Suprapubic skin (tissue), 3 donors: ENCODE results near the gene S100A3.

Source experiments
- POLR2A ChIP-seq, 2 donors: fragments of 450-650 bp; IDR thresholded peaks; one replicate each; pipeline ENCODE4 v1.6.1; 2017; ENCODE audit warnings: antibody characterized with exemption in 2 of 2, mild to moderate bottlenecking in 2 of 2, moderate library complexity in 2 of 2
- TF ChIP-seq, protein P1 (sequence below), 2 donors: fragments of 200-600 bp in 1 of 2; fragments of 450-650 bp in 1 of 2; sonication (generic) in 1 of 2; IDR thresholded peaks; one replicate each; pipeline ENCODE4 v1.5.1; 2016 to 2019; ENCODE audit warnings: antibody characterized with exemption in 2 of 2, mild to moderate bottlenecking in 1 of 2, moderate library complexity in 1 of 2

DNA sequence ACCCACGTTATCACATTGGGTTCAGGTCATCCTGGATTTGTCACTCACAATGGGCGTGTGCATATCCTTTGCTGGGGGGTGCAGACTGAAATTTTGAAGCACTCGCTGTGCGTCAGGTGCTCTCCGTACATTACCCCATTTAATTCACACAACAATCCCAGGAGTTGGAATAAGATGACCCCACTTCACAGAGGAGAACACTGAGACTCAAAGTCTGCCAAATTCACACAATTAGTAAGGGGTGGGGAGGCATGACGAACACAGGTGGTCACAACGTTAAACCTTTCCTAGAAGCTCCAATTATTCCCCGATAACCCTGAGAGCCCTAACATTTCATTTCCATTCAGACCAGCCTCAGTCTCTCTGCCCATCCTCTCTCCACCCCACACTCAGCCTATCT, 20.4 kb upstream of the S100A3 start:
- TF ChIP-seq, protein P1, sequence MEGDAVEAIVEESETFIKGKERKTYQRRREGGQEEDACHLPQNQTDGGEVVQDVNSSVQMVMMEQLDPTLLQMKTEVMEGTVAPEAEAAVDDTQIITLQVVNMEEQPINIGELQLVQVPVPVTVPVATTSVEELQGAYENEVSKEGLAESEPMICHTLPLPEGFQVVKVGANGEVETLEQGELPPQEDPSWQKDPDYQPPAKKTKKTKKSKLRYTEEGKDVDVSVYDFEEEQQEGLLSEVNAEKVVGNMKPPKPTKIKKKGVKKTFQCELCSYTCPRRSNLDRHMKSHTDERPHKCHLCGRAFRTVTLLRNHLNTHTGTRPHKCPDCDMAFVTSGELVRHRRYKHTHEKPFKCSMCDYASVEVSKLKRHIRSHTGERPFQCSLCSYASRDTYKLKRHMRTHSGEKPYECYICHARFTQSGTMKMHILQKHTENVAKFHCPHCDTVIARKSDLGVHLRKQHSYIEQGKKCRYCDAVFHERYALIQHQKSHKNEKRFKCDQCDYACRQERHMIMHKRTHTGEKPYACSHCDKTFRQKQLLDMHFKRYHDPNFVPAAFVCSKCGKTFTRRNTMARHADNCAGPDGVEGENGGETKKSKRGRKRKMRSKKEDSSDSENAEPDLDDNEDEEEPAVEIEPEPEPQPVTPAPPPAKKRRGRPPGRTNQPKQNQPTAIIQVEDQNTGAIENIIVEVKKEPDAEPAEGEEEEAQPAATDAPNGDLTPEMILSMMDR (IDR thresholded peaks at IDR 0.05), result no peak
- no peak for TF ChIP-seq POLR2A (IDR thresholded peaks at IDR 0.05)
